GM12878 (cell line): Measurements from ENCODE around the gene PMM2.

ENCODE experiments used
- NFYB ChIP-seq: IDR thresholded peaks from 2 replicates; pipeline ENCODE4 v1.6.1; 2011; ENCODE audit warnings: low read depth, mild to moderate bottlenecking, low read length, improper control_type of control experiment, moderate library complexity; ENCODE audit not compliant: insufficient read depth
- RAD51 ChIP-seq: fragments of 450-650 bp; IDR thresholded peaks from 2 replicates; pipeline ENCODE4 v1.6.1; 2016; ENCODE audit warnings: moderate library complexity, mild to moderate bottlenecking, inconsistent platforms
- YY1 ChIP-seq: IDR thresholded peaks from 2 replicates; pipeline ENCODE4 v1.6.1; 2011; ENCODE audit warnings: low read depth, mild to moderate bottlenecking, low read length
- TF ChIP-seq, protein P1 (sequence below), 3 experiments: IDR thresholded peaks in 2 of 3; conservative IDR thresholded peaks in 1 of 3; 2 replicates each; pipeline ENCODE4 v1.5.1; 2011; ENCODE audit warnings: low read depth in 3 of 3, low read length in 3 of 3, mild to moderate bottlenecking in 3 of 3, control low read depth in 2 of 3, moderate library complexity in 2 of 3, inconsistent platforms in 1 of 3, mixed read lengths in 1 of 3; ENCODE audit not compliant: control insufficient read depth in 2 of 3, insufficient read depth in 1 of 3; ENCODE audit errors: extremely low read depth in 1 of 3

DNA sequence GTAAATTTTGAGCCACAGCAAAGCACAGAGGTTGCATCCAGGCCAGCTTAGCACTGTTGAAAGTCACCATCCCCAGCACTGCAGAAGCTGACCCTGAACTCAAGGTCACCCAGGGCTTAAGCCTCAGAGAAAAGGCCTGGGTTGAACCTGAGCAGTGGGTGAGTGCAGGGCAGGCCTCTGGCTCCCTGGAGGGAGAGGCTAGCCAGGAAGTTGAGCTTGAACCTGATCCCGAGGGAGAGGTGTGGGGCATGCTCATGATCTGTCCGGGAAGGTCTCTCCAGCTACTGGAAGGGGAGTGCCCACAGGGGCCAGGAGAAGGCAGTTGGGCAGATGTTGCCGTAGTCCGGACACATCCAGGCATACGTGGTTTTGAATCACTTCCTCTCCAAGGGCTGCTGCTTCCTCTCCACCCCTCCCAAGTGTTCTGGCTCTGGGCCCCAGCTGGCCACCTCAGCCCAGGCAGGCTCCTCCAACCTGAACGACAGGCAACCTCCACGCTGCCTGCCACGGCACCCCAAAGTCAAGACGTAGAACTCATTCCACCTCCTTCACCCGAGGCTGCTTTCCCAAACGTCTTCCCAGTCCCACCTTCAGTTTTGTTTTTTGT lies 52.7 kb downstream of the PMM2 start:
- TF ChIP-seq RAD51 (no peak), YY1 (no peak), NFYB (no peak)
- TF ChIP-seq, protein P1, sequence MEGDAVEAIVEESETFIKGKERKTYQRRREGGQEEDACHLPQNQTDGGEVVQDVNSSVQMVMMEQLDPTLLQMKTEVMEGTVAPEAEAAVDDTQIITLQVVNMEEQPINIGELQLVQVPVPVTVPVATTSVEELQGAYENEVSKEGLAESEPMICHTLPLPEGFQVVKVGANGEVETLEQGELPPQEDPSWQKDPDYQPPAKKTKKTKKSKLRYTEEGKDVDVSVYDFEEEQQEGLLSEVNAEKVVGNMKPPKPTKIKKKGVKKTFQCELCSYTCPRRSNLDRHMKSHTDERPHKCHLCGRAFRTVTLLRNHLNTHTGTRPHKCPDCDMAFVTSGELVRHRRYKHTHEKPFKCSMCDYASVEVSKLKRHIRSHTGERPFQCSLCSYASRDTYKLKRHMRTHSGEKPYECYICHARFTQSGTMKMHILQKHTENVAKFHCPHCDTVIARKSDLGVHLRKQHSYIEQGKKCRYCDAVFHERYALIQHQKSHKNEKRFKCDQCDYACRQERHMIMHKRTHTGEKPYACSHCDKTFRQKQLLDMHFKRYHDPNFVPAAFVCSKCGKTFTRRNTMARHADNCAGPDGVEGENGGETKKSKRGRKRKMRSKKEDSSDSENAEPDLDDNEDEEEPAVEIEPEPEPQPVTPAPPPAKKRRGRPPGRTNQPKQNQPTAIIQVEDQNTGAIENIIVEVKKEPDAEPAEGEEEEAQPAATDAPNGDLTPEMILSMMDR (IDR thresholded peaks at IDR 0.05 in 2 of 3, conservative IDR thresholded peaks at IDR 0.05 in 1 of 3; ENCODE audit: control insufficient read depth in 2 of 3, extremely low read depth in 1 of 3, insufficient read depth in 1 of 3, low read depth in 3 of 3, low read length in 3 of 3), result no peak
